Stomach (tissue), 9 donors: ENCODE data around the gene RBBP4. TPM values are rescaled to one million over a fixed set of nuclear protein-coding genes. Genes with fewer than 3 reads are reported as not detected.

Experiments
- DNase-seq, 2 donors: peaks; one replicate each; pipeline versions ENCODE4 v3.0.0 to v3.0.0-alpha.2; 2013 to 2019
- H3K27ac ChIP-seq, 5 donors: fragments of 200-600 bp in 4 of 5; sonication (generic) in 4 of 5; one replicate each; pipeline ENCODE4 v1.5.1; 2013 to 2019; ENCODE audit warnings: mild to moderate bottlenecking in 1 of 5, moderate library complexity in 1 of 5
- H3K27me3 ChIP-seq, 3 donors: fragments of 200-600 bp; sonication (generic); one replicate each; pipeline ENCODE4 v1.5.1; 2017 to 2019; ENCODE audit warnings: mixed run types in 1 of 3
- H3K36me3 ChIP-seq, 4 donors: fragments of 200-600 bp; sonication (generic); 1 replicate in 3 of 4; 2 replicates in 1 of 4; pipeline ENCODE4 v1.5.1; 2016 to 2019
- H3K4me1 ChIP-seq, 4 donors: fragments of 200-600 bp; sonication (generic); one replicate each; pipeline ENCODE4 v1.5.1; 2016 to 2019
- H3K4me3 ChIP-seq, 4 donors: fragments of 200-600 bp; sonication (generic) in 3 of 4; one replicate each; pipeline ENCODE4 v1.5.1; 2016 to 2019; ENCODE audit warnings: mild to moderate bottlenecking in 1 of 4
- H3K9me3 ChIP-seq, 4 donors: fragments of 200-600 bp; sonication (generic); one replicate each; pipeline ENCODE4 v1.5.1; 2016 to 2019
- EP300 ChIP-seq: sonication (generic); formaldehyde crosslinking; IDR thresholded peaks from one replicate; pipeline ENCODE4 v1.6.1; 2017; ENCODE audit warnings: antibody characterized with exemption
- POLR2A ChIP-seq, 4 donors: fragments of 450-650 bp; IDR thresholded peaks; one replicate each; pipeline ENCODE4 v1.6.1; 2016; ENCODE audit warnings: antibody characterized with exemption in 4 of 4, control low read depth in 2 of 4, mild to moderate bottlenecking in 1 of 4, moderate library complexity in 1 of 4
- POLR2AphosphoS5 ChIP-seq, 3 donors: sonication (generic); formaldehyde crosslinking; IDR thresholded peaks; one replicate each; pipeline ENCODE4 v1.6.1; 2016; ENCODE audit warnings: antibody characterized with exemption in 3 of 3
- WGBS, 5 donors: extraction: QIAGEN DNeasy Blood & Tissue Kit in 3 of 5; methylation state at CpG; one replicate each; pipeline versions ENCODE4 v1.1.5 to v1.1.7; 2013 to 2018; 5-methylcytosine and 5-hydroxymethylcytosine counted together
- intact Hi-C: fragments of 100-400 bp; cut with DNase I; formaldehyde crosslinking; loops from one replicate; pipeline ENCODE4 v1.15.1; 2023; ENCODE audit warnings: low total_unique reads
- polyA plus RNA-seq, 3 donors: library from polyadenylated mRNA; stranded (reverse); fragments of 200-250 nt; gene quantifications; one replicate each; pipeline ENCODE4 v1.2.3, GENCODE V29; 2013
- total RNA-seq, 5 donors: library from RNA; depleted of rRNA; stranded (reverse); fragments of >200 nt; gene quantifications; one replicate each; pipeline versions ENCODE4 v1.1.0 to v1.2.3, GENCODE V29; 2014 to 2016
- TF ChIP-seq, protein P1 (sequence below), 7 experiments: fragments of 450-650 bp in 4 of 7; fragments of 200-600 bp in 3 of 7; sonication (generic) in 3 of 7; IDR thresholded peaks; one replicate each; pipeline ENCODE4 v1.5.1; 2016 to 2019; ENCODE audit warnings: antibody characterized with exemption in 7 of 7, control low read depth in 2 of 7, mild to moderate bottlenecking in 1 of 7
- donor health status: healthy with polysubstance abuse.
- donor health status: Bipolar disorder and iron deficiency.
- donor health status: healthy.

RBBP4 gene
- total and polyA plus RNA-seq, 8 donors, result 38.0 to 226 (median 75.0) TPM

DNA sequence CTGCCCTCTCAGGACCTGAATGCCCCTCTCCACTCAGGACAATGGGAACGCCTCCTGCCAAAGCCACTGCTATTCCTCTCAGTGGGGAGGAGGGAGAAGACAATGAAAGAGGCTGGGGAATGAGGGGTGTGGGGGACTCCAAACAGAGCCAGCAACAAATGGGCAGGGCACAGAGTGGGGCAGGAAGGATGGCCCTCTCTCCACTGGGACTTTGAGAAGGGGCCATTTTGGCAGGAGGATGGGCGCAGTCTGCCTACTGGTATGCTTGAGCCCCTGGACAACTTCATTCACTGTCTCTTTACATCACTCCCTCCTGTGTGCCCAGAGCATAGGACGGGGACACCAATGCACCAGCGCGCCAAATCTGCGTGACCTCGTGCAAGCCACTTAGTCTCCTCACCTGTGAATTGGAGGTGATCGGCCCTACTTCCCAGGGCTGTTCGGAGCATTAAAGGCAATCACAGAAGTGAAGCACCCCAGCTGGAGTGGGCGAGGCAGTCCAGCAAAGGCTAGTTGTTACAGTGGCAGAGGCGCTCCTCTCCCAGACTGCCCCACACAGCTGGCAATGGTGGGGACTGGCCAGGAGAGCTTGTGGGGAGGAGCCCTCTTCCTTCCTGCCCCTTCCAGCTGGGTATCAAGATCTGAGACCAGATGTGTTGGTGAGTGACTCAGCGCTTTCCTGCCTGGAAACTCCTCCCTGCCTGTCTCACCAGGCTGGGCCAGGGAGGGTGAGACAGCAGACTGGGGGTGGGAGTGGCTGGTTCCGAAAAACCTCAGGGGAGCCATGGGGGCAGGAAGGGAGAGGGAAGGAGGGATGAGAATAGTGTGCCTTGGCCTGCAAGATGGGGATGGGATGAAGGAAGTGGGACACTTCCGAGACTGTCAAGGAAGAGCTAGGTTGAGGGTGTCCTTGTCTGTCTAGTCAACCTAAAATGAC lies 73.9 kb downstream of the RBBP4 start:
- peak; percentile 58 to 80 for DNase-seq
- Histone ChIP-seq H3K4me3 (no peak overlapping the region), H3K36me3 (no peaks in the 10 kb centered on the region), H3K27ac (peak overlapping the region in 2 of 5 donors; percentile 8 to 30), H3K4me1 (peaks cover 11 to 15% (median 13%) of the 10 kb centered on the region in 4 donors), H3K27me3 (no peaks in the 10 kb centered on the region), H3K9me3 (no peaks in the 10 kb centered on the region)
- 35 to 56% (median 54%) methylated on average over 11 to 14 of the region's 14 CpGs for WGBS, 5 donors
- intact Hi-C loops, result no loop called here
- TF ChIP-seq POLR2A (IDR thresholded peaks at IDR 0.05) (no peak), POLR2AphosphoS5 (IDR thresholded peaks at IDR 0.05) (peak in 2 of 3 donors; percentile 9 to 84), EP300 (no peak)
- TF ChIP-seq, protein P1, sequence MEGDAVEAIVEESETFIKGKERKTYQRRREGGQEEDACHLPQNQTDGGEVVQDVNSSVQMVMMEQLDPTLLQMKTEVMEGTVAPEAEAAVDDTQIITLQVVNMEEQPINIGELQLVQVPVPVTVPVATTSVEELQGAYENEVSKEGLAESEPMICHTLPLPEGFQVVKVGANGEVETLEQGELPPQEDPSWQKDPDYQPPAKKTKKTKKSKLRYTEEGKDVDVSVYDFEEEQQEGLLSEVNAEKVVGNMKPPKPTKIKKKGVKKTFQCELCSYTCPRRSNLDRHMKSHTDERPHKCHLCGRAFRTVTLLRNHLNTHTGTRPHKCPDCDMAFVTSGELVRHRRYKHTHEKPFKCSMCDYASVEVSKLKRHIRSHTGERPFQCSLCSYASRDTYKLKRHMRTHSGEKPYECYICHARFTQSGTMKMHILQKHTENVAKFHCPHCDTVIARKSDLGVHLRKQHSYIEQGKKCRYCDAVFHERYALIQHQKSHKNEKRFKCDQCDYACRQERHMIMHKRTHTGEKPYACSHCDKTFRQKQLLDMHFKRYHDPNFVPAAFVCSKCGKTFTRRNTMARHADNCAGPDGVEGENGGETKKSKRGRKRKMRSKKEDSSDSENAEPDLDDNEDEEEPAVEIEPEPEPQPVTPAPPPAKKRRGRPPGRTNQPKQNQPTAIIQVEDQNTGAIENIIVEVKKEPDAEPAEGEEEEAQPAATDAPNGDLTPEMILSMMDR (IDR thresholded peaks at IDR 0.05), result no peak

DNA sequence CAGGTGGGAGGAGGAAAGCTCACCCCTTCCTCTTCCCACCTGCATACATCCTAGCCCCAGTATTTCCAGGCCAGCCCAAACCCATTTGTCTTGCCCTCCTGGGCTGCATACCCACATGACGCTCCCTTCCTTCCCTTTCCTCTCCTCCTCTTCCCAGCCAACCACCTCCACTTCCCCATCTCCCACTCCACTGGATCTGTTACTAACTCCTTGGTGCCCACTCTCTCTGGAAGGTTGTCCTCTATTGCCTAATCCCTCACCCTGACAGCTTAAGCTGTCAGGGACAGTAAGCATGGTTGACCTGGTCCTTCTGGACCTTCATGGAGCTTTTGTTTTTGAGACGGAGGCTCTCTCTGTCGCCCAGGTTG lies 74.6 kb downstream of the RBBP4 start:
- no peak for DNase-seq
- H3K9me3 ChIP-seq, result no peaks in the 10 kb centered on the region
- peak overlapping the region in 1 of 5 donors; percentile 30 for H3K27ac ChIP-seq
- 89 to 97% (median 92%) methylated on average over 3 of the region's 3 CpGs for WGBS, 5 donors
- TF ChIP-seq, protein P1 (IDR thresholded peaks at IDR 0.05), result no peak
- TF ChIP-seq POLR2A (IDR thresholded peaks at IDR 0.05), result no peak
- TF ChIP-seq POLR2AphosphoS5 (IDR thresholded peaks at IDR 0.05), result no peak
- TF ChIP-seq EP300, result no peak
- H3K27me3 ChIP-seq, result no peaks in the 10 kb centered on the region
- H3K36me3 ChIP-seq, result no peaks in the 10 kb centered on the region
- peaks cover 11 to 16% (median 15%) of the 10 kb centered on the region in 4 donors for H3K4me1 ChIP-seq
- intact Hi-C loops, result no loop called here
- H3K4me3 ChIP-seq, result no peak overlapping the region

DNA sequence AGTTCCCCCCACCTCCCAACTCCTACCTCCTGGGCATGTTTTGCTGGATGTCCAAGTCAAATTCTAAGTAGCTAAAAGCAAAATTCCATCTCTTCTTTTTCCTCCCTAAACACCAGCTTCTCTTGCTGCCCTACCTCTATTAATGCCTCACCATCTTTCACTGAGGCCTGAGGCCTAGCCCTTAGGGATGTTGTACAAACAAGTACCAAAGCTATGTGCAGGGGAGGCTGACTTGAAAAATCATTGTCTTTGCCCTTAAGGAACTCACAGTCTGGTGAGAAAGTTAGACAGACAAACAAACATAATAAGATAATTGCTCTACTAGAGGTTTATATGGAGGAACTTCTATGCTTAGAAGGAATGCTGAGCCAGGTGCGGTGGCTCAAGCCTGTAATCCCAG lies 76.9 kb downstream of the RBBP4 start:
- Histone ChIP-seq H3K27ac (no peak overlapping the region), H3K27me3 (no peaks in the 10 kb centered on the region), H3K4me1 (peaks cover 11 to 22% (median 19%) of the 10 kb centered on the region in 4 donors), H3K9me3 (no peaks in the 10 kb centered on the region), H3K4me3 (no peak overlapping the region), H3K36me3 (no peaks in the 10 kb centered on the region)
- 97 to 100% (median 100%) methylated on average over 1 of the region's 1 CpG for WGBS, 5 donors
- TF ChIP-seq POLR2AphosphoS5 (IDR thresholded peaks at IDR 0.05) (no peak), POLR2A (IDR thresholded peaks at IDR 0.05) (no peak), EP300 (no peak)
- TF ChIP-seq, protein P1 (IDR thresholded peaks at IDR 0.05), result no peak
- no peak for DNase-seq
- intact Hi-C loops, result no loop called here

DNA sequence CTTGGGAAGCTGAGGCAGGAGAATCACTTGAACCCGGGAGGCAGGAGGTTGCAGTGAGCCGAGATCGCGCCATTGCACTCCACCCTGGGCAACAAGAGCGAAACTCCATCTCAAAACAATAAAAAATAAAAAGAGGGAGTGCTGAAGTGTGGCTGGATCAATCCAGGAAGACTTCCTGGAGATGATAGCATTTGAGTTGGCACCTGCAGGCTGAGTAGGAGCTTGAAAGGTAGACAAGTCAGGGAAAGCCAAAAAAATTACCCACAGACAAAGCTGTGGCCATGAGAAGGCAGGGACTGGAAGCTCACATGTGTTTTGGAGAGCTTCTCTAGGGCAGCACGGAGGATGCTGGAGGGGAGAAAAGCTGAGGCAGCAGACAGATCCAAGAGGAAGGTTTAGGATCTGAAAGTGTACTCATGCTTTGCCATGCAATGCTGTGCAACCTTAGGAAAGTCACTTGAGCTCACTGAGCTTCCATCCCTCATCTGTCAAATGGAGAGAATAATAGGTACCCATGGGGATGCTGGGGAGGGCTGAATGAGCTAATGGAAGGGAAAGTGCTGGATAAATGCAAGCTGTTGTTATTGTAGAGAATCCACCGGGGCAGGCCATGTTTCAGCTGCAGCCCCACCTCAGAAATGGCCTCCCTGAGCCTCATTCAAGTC lies 77.5 kb downstream of the RBBP4 start:
- WGBS, 5 donors, result 90 to 95% (median 91%) methylated on average over 7 of the region's 7 CpGs
- Histone ChIP-seq H3K4me3 (no peak overlapping the region), H3K4me1 (peaks cover 11 to 22% (median 19%) of the 10 kb centered on the region in 4 donors), H3K27me3 (no peaks in the 10 kb centered on the region), H3K27ac (no peak overlapping the region), H3K9me3 (no peaks in the 10 kb centered on the region), H3K36me3 (no peaks in the 10 kb centered on the region)
- intact Hi-C loops, result no loop called here
- DNase-seq, result no peak
- TF ChIP-seq, protein P1 (IDR thresholded peaks at IDR 0.05), result no peak
- TF ChIP-seq POLR2A (IDR thresholded peaks at IDR 0.05) (no peak), POLR2AphosphoS5 (IDR thresholded peaks at IDR 0.05) (no peak), EP300 (no peak)
